Thyroid gland (tissue), 4 donors: ENCODE results near the gene TMEM132D. TPM values are rescaled to one million over a fixed set of nuclear protein-coding genes. Genes with fewer than 3 reads are reported as not detected.

Source experiments
- DNase-seq, 2 donors: peaks; one replicate each; pipeline ENCODE4 v3.0.0-alpha.2; 2019
- H3K27ac ChIP-seq, 3 donors: fragments of 200-600 bp; sonication (generic); 1 replicate in 2 of 3; 2 replicates in 1 of 3; pipeline ENCODE4 v1.5.1; 2016 to 2019; ENCODE audit warnings: mild to moderate bottlenecking in 1 of 3, moderate library complexity in 1 of 3
- H3K27me3 ChIP-seq: fragments of 200-600 bp; sonication (generic); one replicate; pipeline ENCODE4 v1.5.1; 2019
- H3K36me3 ChIP-seq, 2 donors: fragments of 200-600 bp; sonication (generic); one replicate each; pipeline ENCODE4 v1.5.1; 2016 to 2019
- H3K4me1 ChIP-seq, 2 donors: fragments of 200-600 bp; sonication (generic); one replicate each; pipeline ENCODE4 v1.5.1; 2017 to 2019
- H3K4me3 ChIP-seq, 3 donors: fragments of 200-600 bp; sonication (generic); replicated peaks in 1 of 3; 1 replicate in 2 of 3; 2 replicates in 1 of 3; pipeline ENCODE4 v1.5.1; 2016; ENCODE audit warnings: mild to moderate bottlenecking in 1 of 3
- H3K9me3 ChIP-seq: fragments of 200-600 bp; sonication (generic); one replicate; pipeline ENCODE4 v1.5.1; 2017
- CTCF ChIP-seq, 6 experiments: fragments of 200-600 bp in 3 of 6; fragments of 450-650 bp in 3 of 6; sonication (generic) in 3 of 6; IDR thresholded peaks; one replicate each; pipeline ENCODE4 v1.5.1; 2016 to 2019; ENCODE audit warnings: antibody characterized with exemption in 6 of 6, mild to moderate bottlenecking in 2 of 6, inconsistent platforms in 1 of 6, moderate library complexity in 1 of 6
- POLR2A ChIP-seq, 2 donors: fragments of 450-650 bp; IDR thresholded peaks; one replicate each; pipeline ENCODE4 v1.6.1; 2017; ENCODE audit warnings: antibody characterized with exemption in 2 of 2, mild to moderate bottlenecking in 2 of 2, moderate library complexity in 1 of 2
- WGBS, 2 donors: methylation state at CpG; one replicate each; pipeline ENCODE4 v1.1.5; 2017; 5-methylcytosine and 5-hydroxymethylcytosine counted together
- intact Hi-C: fragments of 100-400 bp; cut with DNase I; formaldehyde crosslinking; loops from one replicate; pipeline ENCODE4 v1.15.1; 2023
- total RNA-seq, 4 donors: library from RNA; depleted of rRNA; stranded (reverse); fragments of >200 nt; gene quantifications; one replicate each; pipeline ENCODE4 v1.2.3, GENCODE V29; 2016

The TMEM132D gene
- total RNA-seq, 4 donors from 2014 or later: not detected

GRCh38 chr12:129815846-129816245, 88.0 kb downstream of the TMEM132D start:
- no peaks in the 10 kb centered on the region for H3K9me3 ChIP-seq
- H3K36me3 ChIP-seq: no peaks in the 10 kb centered on the region
- H3K27ac ChIP-seq: no peak overlapping the region
- H3K4me3 ChIP-seq: no peak overlapping the region
- H3K27me3 ChIP-seq: no peaks in the 10 kb centered on the region
- no peaks in the 10 kb centered on the region for H3K4me1 ChIP-seq
- TF ChIP-seq CTCF (IDR thresholded peaks at IDR 0.05): no peak
- TF ChIP-seq POLR2A (IDR thresholded peaks at IDR 0.05): no peak
- intact Hi-C loops: no loop called here
- DNase-seq: no peak
- WGBS, 2 donors: 71 to 72% methylated on average over 8 of the region's 8 CpGs

GRCh38 chr12:129811963-129812362, 91.9 kb downstream of the TMEM132D start:
- Histone ChIP-seq H3K4me1 (no peaks in the 10 kb centered on the region), H3K27ac (no peak overlapping the region), H3K27me3 (no peaks in the 10 kb centered on the region), H3K9me3 (no peaks in the 10 kb centered on the region), H3K4me3 (no peak overlapping the region), H3K36me3 (no peaks in the 10 kb centered on the region)
- intact Hi-C loops: no loop called here
- TF ChIP-seq POLR2A (IDR thresholded peaks at IDR 0.05) (no peak), CTCF (IDR thresholded peaks at IDR 0.05) (no peak)
- WGBS, 2 donors: 75 to 77% methylated on average over 7 of the region's 7 CpGs
- no peak for DNase-seq

- no peaks in the 10 kb centered on the region for H3K27me3 ChIP-seq
- H3K9me3 ChIP-seq: no peaks in the 10 kb centered on the region
- H3K4me1 ChIP-seq: no peaks in the 10 kb centered on the region
- intact Hi-C loops: no loop called here
- no peak overlapping the region for H3K27ac ChIP-seq
- H3K4me3 ChIP-seq: no peak overlapping the region
- no peak for TF ChIP-seq POLR2A (IDR thresholded peaks at IDR 0.05)
- TF ChIP-seq CTCF (IDR thresholded peaks at IDR 0.05): no peak
- H3K36me3 ChIP-seq: no peaks in the 10 kb centered on the region
- DNase-seq: no peak
- WGBS, 2 donors: 81 to 84% methylated on average over 11 of the region's 11 CpGs
Observed at GRCh38 chr12:129807136-129807535, 96.7 kb downstream of the TMEM132D start.

- Histone ChIP-seq H3K27ac (no peak overlapping the region), H3K36me3 (no peaks in the 10 kb centered on the region), H3K9me3 (no peaks in the 10 kb centered on the region), H3K4me3 (no peak overlapping the region), H3K27me3 (no peaks in the 10 kb centered on the region), H3K4me1 (no peaks in the 10 kb centered on the region)
- DNase-seq: no peak
- intact Hi-C loops: no loop called here
- TF ChIP-seq CTCF (IDR thresholded peaks at IDR 0.05): no peak
- TF ChIP-seq POLR2A (IDR thresholded peaks at IDR 0.05): no peak
- 87 to 90% methylated on average over 5 of the region's 5 CpGs for WGBS, 2 donors
Observed at GRCh38 chr12:129791396-129791795, 112.4 kb downstream of the TMEM132D start.

- TF ChIP-seq POLR2A (IDR thresholded peaks at IDR 0.05) (no peak), CTCF (IDR thresholded peaks at IDR 0.05) (no peak)
- H3K27ac ChIP-seq: no peak overlapping the region
- no peaks in the 10 kb centered on the region for H3K4me1 ChIP-seq
- intact Hi-C loops: no loop called here
- no peaks in the 10 kb centered on the region for H3K27me3 ChIP-seq
- no peaks in the 10 kb centered on the region for H3K9me3 ChIP-seq
- H3K36me3 ChIP-seq: no peaks in the 10 kb centered on the region
- DNase-seq: no peak
- H3K4me3 ChIP-seq: no peak overlapping the region
Observed at GRCh38 chr12:129790930-129791329, 112.9 kb downstream of the TMEM132D start.
